Naive B cell (primary cell): ENCODE measurements around the gene CASTOR1. TPM values are rescaled to one million over a fixed set of nuclear protein-coding genes. Genes with fewer than 3 reads are reported as not detected.
"Not testable (repeated sequence)": the region's sequence is repeated elsewhere in the genome, so short reads cannot be mapped to it uniquely, and the experiment has no call there.

Source experiments
- ATAC-seq, 2 donors: fragments of 150-1000 bp; cut with Tn5 transposase; 2 replicates each; pipeline ENCODE4 v1.10.0; 2021; ENCODE audit warnings: low read depth in 2 of 2, mild to moderate bottlenecking in 2 of 2, moderate library complexity in 2 of 2
- DNase-seq: peaks from one replicate; pipeline ENCODE4 v3.0.0; 2022
- H3K27ac Mint-ChIP-seq, 6 donors: one replicate each; pipeline ENCODE4 v1.8.0; 2020 to 2022; ENCODE audit warnings: mild to moderate bottlenecking in 6 of 6, mixed read lengths in 6 of 6, moderate library complexity in 5 of 6, inconsistent platforms in 2 of 6
- H3K27me3 Mint-ChIP-seq, 3 donors: one replicate each; pipeline ENCODE4 v1.8.0; 2021 to 2022; ENCODE audit warnings: mixed read lengths in 3 of 3, mild to moderate bottlenecking in 1 of 3
- H3K36me3 Mint-ChIP-seq, 2 donors: one replicate each; pipeline ENCODE4 v1.8.0; 2020 to 2022; ENCODE audit warnings: mixed read lengths in 2 of 2, inconsistent platforms in 1 of 2, mild to moderate bottlenecking in 1 of 2
- H3K4me1 Mint-ChIP-seq, 3 donors: one replicate each; pipeline ENCODE4 v1.8.0; 2020 to 2022; ENCODE audit warnings: mixed read lengths in 3 of 3, inconsistent platforms in 1 of 3, mild to moderate bottlenecking in 1 of 3, moderate library complexity in 1 of 3
- H3K4me3 Mint-ChIP-seq, 8 donors: one replicate each; pipeline ENCODE4 v1.8.0; 2020 to 2022; ENCODE audit warnings: mild to moderate bottlenecking in 8 of 8, mixed read lengths in 8 of 8, moderate library complexity in 8 of 8, inconsistent platforms in 2 of 8
- H3K9me3 Mint-ChIP-seq, 7 donors: one replicate each; pipeline ENCODE4 v1.8.0; 2020 to 2022; ENCODE audit warnings: mixed read lengths in 7 of 7, mild to moderate bottlenecking in 5 of 7, inconsistent platforms in 2 of 7, moderate library complexity in 1 of 7
- polyA plus RNA-seq, 6 donors: library from polyadenylated mRNA; unstranded; fragments of 300-500 nt; fragmentation: Illumina TruSeq; gene quantifications; one replicate each; pipeline ENCODE4 v1.2.3, GENCODE V29; 2021; ENCODE audit warnings: low read depth in 6 of 6

The CASTOR1 gene
- 10 to 100 TPM in 5 of 6 donors, not detected in 1; 11.0 to 18.5 (median 14.7) TPM for polyA plus RNA-seq

DNA sequence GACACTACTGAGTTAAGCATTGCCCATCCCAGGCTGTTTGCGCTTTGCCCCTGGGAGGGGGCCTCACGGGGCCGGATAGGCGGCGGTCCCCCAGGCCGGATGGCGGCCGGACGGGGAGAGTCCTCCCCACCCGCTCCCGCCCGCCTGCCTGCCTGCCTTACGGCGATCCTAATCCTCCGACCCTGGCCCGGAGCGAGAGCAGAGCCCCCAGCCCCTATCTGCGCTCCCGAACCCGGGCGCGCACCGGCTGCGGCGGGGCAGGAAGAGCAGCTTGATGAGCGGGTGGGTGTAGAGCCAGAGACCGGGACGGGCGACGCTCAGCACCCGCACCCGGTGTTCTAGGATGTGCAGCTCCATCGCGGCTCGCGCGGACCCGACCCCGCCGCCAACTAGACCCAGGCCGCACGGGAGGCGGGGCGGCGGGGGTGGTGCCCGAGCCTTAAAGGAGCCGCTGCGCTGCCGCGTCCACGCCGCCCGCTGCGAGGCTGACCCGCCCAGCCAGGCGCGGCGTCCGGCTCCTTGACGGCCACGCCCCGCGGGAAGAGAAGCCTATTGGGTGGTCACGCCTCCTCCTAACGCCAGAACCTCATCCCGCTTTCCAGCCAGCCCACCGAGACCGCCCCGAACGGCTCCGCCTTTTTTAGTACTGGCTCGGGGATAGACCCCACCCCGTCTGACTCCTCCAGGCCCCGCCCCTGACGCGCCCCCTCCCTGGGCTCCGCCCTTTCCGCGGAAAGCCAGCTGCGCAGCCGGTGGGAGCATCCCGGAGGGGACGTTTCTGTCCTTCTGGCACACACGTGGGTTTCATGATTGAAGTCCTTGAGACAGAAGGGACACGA is at the start of gene CASTOR1:
TSS of gene CASTOR1 (minus strand) at position 365 of the 839 bp plus-strand sequence. CDS start at position 357, 8 bp downstream.
- Mint-ChIP-seq H3K4me3 (peak within 1 kb of the TSS; percentile 85 to 96 (median 93)), H3K27me3 (no peaks in the 10 kb centered on the region), H3K9me3 (no peaks in the 10 kb centered on the region), H3K36me3 (peaks cover 5 to 26% of the 10 kb centered on the region in 2 donors), H3K4me1 (peaks cover 31 to 42% (median 40%) of the 10 kb centered on the region in 3 donors), H3K27ac (peak within 1 kb of the TSS; percentile 86 to 94 (median 90))
- DNase-seq: peak; percentile 83
- peak; percentile 75 to 76 for ATAC-seq

DNA sequence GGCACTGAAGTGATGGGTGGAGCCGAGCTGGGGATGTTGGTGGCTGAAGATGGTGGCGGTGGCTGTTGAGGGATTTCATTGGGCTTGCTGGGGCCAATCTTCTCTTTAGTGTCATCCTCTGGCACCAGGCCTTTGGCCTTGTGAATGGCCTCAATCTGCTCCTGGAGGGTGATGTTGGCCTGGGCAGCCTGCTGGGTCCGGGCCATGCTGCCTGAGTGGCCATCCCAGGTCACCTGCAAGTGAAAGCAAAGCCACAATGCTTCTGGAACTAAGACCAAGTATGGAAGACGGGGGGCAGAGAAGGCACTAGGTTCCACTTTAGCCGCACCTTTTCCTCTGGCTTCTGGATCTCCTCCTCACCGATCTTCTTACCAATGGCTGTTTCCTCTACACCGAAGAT is 49.5 kb upstream of the CASTOR1 start:
- ATAC-seq (no peak), DNase-seq (no peak)
- H3K4me1 Mint-ChIP-seq: peaks cover 2 to 12% (median 6%) of the 10 kb centered on the region in 3 donors
- peak overlapping the region in 1 of 6 donors; percentile 20 for H3K27ac Mint-ChIP-seq
- H3K27me3 Mint-ChIP-seq: no peaks in the 10 kb centered on the region
- H3K36me3 Mint-ChIP-seq: peaks cover 12 to 41% of the 10 kb centered on the region in 2 donors
- no peaks in the 10 kb centered on the region for H3K9me3 Mint-ChIP-seq
- H3K4me3 Mint-ChIP-seq: no peak overlapping the region

DNA sequence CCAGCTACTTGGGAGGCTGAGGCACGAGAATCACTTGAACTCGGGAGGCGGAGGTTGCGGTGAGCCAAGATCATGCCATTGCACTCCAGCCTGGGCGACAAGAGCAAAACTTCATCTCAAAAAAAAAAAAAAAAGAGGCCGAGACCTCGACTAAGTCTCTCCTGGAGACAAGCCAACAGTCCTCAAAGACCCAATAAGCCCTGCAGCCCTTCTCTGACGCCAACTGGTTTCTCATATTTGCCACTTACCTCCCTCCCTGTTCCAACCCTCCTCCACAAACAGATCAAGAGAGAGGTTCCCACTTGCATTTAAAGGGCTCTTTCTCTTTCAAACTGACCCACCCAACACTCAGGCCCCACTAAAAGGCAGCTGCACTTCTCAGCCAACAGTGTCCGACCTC is 49.0 kb upstream of the CASTOR1 start:
- H3K4me3 Mint-ChIP-seq, H3K9me3 Mint-ChIP-seq, H3K27me3 Mint-ChIP-seq, DNase-seq, H3K27ac Mint-ChIP-seq, ATAC-seq: not testable (repeated sequence)
- Mint-ChIP-seq H3K4me1 (peaks cover under 1 to 12% (median 6%) of the 10 kb centered on the region in 3 donors), H3K36me3 (peaks cover 8 to 39% of the 10 kb centered on the region in 2 donors)

DNA sequence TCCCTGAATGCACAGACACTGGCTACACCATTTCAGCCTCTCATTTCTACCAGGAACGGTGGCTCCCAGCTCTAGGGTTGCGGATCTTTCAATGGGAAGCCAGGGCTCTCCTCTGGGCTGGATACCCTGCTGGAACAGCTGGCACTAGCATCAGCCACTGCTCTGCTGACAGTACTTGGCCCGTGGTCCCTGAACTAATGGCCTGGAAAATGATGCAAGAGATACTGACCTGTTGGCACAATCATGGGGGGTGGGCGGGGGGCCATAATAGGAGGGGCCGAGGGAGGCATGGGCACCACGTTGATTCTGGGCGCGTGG is 48.1 kb upstream of the CASTOR1 start:
- Mint-ChIP-seq H3K27ac (peak overlapping the region in 1 of 6 donors; percentile 79), H3K4me1 (peaks cover 0 to 7% (median 6%) of the 10 kb centered on the region in 3 donors), H3K27me3 (no peaks in the 10 kb centered on the region), H3K9me3 (no peaks in the 10 kb centered on the region), H3K36me3 (peaks cover 5 to 33% of the 10 kb centered on the region in 2 donors), H3K4me3 (no peak overlapping the region)
- ATAC-seq (no peak), DNase-seq (no peak)

DNA sequence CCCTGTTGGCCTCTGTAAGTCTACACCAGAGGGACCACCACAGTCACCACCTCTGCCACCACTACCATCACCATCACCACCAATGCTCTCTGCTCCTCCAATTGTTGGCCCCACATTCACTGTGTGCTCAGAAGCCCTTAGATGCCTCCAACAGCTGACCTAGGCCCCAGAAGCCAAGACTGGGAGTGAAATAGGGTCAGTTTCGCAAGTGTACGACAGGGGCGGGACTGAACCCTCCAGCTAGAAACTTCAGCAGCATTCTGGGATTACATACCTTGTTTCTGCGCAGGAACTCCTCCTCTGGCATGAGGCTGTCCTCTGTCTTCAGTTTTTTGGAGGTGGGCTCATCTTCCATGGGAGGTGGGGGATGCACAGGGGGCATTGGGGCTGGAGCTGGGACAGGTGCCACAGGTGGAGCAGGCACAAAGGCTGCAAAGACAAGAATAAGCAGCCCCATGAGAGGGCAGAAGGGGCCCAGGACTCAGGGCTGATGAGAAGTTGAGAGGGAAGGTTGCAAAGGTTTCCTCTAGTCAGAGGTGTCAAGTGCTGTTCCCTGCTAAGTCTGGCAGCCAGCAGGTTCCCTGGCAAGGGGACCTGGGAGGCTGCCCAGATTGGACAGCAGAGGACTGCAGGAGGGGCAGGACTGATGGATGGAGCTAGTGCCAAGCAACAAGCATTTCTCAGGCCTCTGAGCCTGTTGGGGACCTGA is 47.6 kb upstream of the CASTOR1 start:
- Mint-ChIP-seq H3K4me1 (peaks cover 0 to 7% (median 6%) of the 10 kb centered on the region in 3 donors), H3K27me3 (no peaks in the 10 kb centered on the region), H3K27ac (peak overlapping the region in 3 of 6 donors; percentile 41 to 79 (median 61)), H3K36me3 (peaks cover 5 to 27% of the 10 kb centered on the region in 2 donors), H3K4me3 (no peak overlapping the region), H3K9me3 (no peaks in the 10 kb centered on the region)
- no peak for ATAC-seq
- no peak for DNase-seq

DNA sequence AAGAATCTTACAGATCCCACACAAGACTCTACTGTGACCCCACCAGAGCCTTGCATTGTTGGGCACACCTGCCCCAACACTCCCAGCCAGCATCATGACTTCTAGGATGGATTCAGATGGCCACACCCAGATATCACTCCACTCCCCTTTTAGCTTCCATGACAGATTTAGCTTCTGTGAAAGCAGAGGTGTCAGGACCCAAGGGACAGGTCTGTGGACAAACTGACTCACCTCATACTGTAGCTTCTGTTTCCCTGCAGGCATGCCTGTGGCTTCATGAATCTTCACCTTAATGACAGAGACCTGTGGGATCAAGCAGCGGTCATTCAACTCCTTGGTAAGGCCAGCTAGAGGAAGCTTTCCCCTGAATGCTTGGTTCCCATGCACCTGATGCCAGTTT is 45.9 kb upstream of the CASTOR1 start:
- H3K36me3 Mint-ChIP-seq: peaks cover 5 to 26% of the 10 kb centered on the region in 2 donors
- H3K4me1 Mint-ChIP-seq: peaks cover 3 to 7% (median 6%) of the 10 kb centered on the region in 3 donors
- ATAC-seq (no peak), DNase-seq (no peak)
- H3K27ac Mint-ChIP-seq: peak overlapping the region in 1 of 6 donors; percentile 39
- no peaks in the 10 kb centered on the region for H3K9me3 Mint-ChIP-seq
- H3K4me3 Mint-ChIP-seq: no peak overlapping the region
- H3K27me3 Mint-ChIP-seq: no peaks in the 10 kb centered on the region

DNA sequence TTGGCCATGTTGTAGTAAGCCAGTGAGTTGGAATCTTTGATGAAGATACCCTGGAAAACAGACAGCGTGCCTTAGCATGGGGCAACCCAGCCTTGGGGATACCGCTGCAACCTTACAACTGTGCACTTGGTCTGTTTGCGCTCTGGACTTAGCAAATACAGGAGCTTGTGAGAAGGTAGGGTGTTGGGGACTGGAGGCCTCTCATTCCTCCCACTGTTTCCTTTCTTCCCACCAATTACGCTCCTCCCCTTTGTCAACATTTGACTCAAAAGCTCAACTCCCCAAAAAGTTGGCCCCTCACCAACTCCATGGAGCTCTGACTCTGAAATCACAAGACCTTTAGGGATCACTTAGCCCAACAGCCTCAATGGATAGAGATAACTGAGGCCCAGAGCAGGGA is 45.3 kb upstream of the CASTOR1 start:
- Mint-ChIP-seq H3K27me3 (no peaks in the 10 kb centered on the region), H3K36me3 (peaks cover 5 to 27% of the 10 kb centered on the region in 2 donors), H3K4me3 (no peak overlapping the region), H3K9me3 (no peaks in the 10 kb centered on the region), H3K4me1 (peaks cover 3 to 7% (median 6%) of the 10 kb centered on the region in 3 donors), H3K27ac (peak overlapping the region in 2 of 6 donors; percentile 39 to 78)
- DNase-seq (no peak), ATAC-seq (no peak)

DNA sequence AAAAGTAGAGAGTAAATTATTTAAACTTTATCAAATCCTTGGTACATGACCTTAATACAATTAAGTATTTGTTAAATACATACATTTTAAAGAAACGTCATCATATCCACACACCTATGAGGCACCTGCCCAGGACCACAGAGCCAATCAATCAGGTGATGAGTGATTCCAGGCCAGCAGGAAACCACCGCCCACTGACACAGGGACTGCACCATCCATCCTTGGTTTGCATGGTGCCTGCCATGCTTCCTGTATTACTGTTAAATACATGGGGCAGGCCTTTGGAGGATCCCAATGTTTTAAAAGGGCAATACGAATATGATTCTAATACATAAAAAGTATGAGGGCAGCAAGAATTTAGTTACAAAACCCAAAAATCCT is 44.4 kb upstream of the CASTOR1 start:
- ATAC-seq: no peak
- Mint-ChIP-seq H3K27ac (no peak overlapping the region), H3K4me3 (no peak overlapping the region), H3K36me3 (peaks cover 1 to 20% of the 10 kb centered on the region in 2 donors), H3K27me3 (no peaks in the 10 kb centered on the region), H3K4me1 (peaks cover 3 to 7% (median 6%) of the 10 kb centered on the region in 3 donors), H3K9me3 (no peaks in the 10 kb centered on the region)
- no peak for DNase-seq

DNA sequence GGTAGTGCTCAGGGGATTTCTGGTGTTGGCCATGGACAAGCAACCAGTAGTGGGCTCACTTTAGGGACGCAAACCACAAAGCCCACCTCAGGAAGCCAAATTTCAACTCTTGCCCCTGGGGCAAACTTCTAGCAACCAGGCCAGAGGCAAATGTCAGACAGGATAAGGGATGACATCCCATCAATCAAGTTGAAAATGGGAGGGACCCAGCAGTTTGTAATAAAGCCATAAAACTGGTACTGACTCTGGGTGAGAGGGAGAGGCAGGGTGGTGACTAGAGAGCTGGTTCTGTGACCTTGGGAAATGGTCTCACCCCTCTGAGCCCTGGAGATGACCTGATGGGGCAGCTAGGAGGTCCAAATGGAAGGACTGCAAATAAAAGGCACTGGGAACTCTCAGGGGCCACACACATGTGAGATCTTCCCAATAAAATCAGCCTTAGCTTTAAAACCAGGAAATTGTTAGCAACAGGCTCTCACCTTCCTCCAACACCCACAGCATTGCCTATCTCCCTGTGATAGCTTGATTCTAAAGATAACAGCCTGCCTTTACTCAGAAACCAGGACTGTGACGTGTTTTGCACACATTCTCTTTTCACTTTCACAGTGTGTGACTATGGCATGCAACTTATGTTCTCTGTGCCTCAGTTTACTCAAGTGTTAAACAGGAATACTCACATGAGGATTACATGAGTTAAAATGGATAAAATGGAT is 43.8 kb upstream of the CASTOR1 start:
- H3K27me3 Mint-ChIP-seq: no peaks in the 10 kb centered on the region
- peak overlapping the region in 2 of 6 donors; percentile 26 to 63 for H3K27ac Mint-ChIP-seq
- peaks cover 0 to 15% of the 10 kb centered on the region in 2 donors for H3K36me3 Mint-ChIP-seq
- no peak for ATAC-seq
- no peak overlapping the region for H3K4me3 Mint-ChIP-seq
- H3K4me1 Mint-ChIP-seq: peaks cover 3 to 7% (median 6%) of the 10 kb centered on the region in 3 donors
- DNase-seq: no peak
- no peaks in the 10 kb centered on the region for H3K9me3 Mint-ChIP-seq

DNA sequence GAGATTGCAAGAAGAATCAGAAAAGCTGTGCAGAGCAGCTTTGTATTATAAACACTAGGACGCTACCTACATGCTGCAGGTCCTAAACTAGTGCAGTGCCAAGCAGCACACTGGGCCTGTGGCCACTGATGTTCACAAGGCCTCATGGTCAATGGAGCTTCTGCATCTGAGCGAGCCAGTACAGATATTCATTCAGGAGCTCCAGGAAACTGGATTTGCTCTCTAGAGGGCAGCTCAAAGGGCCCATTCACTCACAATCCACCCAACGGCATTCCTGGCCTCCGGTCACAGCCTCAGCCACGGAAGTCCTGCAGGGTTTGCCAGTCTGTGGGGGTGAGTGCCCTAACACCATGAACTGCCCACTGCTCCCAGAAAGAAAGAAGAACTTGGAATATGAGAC is 43.2 kb upstream of the CASTOR1 start:
- DNase-seq (no peak), ATAC-seq (no peak)
- Mint-ChIP-seq H3K27me3 (no peaks in the 10 kb centered on the region), H3K36me3 (peaks cover 0 to 15% of the 10 kb centered on the region in 2 donors), H3K27ac (peak overlapping the region in 2 of 6 donors; percentile 26 to 63), H3K9me3 (no peaks in the 10 kb centered on the region), H3K4me3 (no peak overlapping the region), H3K4me1 (peaks cover 8 to 11% (median 11%) of the 10 kb centered on the region in 3 donors)

DNA sequence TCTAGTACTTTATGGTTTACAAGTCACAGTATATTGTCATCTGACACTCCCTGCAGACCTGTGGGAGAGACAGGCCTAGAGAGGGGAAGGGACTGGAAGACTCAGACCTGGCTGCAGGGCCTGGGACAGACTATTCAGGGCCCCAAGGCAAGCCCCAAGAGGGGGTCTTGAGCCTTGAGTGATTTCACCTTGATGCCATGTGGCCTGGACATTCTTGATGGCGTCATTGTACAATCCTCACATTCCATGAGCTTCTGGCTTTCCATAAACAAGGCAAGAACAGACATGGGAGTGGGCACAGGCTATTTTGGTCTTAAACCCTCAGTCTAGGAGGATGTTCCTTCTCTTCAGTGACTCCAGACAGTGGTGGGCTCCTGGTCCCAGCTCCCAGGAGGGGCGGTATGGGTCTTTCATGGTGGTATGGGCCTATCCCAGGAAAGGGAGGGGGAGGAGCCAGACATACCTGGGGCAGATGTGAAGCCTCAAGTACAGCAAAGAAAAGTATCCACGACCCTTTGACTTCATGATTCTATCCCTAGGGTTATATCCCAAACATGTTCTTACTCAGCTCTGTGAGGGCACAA is 39.3 kb upstream of the CASTOR1 start:
- H3K4me1 Mint-ChIP-seq: peaks cover 34 to 42% (median 39%) of the 10 kb centered on the region in 3 donors
- DNase-seq: no peak
- H3K27ac Mint-ChIP-seq: peak overlapping the region in 1 of 6 donors; percentile 10
- H3K4me3 Mint-ChIP-seq: peak overlapping the region in 1 of 8 donors; percentile 84
- H3K27me3 Mint-ChIP-seq: no peaks in the 10 kb centered on the region
- ATAC-seq: no peak
- H3K9me3 Mint-ChIP-seq: no peaks in the 10 kb centered on the region
- peaks cover 0 to 7% of the 10 kb centered on the region in 2 donors for H3K36me3 Mint-ChIP-seq

DNA sequence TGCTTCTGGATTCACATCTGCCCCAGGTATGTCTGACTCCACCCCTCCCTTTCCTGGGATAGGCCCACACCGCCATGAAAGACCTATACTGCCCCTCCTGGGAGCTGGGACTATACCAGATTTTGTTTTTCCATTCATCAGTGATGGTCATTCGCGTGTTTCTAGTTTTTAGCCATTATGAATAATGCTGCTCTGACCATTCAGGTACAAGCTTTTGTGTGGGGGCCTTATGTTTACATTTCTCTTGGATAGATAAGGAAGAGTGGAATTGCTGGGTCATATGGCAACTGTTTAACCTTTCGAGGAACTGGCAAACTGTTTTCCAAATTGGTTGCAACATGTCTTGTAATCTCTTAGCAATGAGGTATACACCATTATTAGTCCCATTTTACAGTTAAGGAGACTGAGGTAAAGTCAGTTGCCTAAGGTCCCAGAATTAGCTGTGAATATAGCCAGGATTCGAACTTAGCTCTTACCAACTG is 38.6 kb upstream of the CASTOR1 start:
- ATAC-seq: no peak
- Mint-ChIP-seq H3K27me3 (no peaks in the 10 kb centered on the region), H3K4me3 (peak overlapping the region; percentile 75 to 91 (median 86)), H3K4me1 (peaks cover 39 to 48% (median 45%) of the 10 kb centered on the region in 3 donors), H3K36me3 (peaks cover 0 to 7% of the 10 kb centered on the region in 2 donors), H3K9me3 (no peaks in the 10 kb centered on the region), H3K27ac (peak overlapping the region in 4 of 6 donors; percentile 91 to 98 (median 95))
- no peak for DNase-seq
